Ovary (tissue), 3 donors: Measurements from ENCODE around the gene GOLGA7B.

Source experiments
- POLR2A ChIP-seq: fragments of 450-650 bp; IDR thresholded peaks from one replicate; pipeline ENCODE4 v1.6.1; 2017; ENCODE audit warnings: antibody characterized with exemption, mild to moderate bottlenecking, moderate library complexity
- TF ChIP-seq, protein P1 (sequence below), 3 donors: fragments of 450-650 bp in 2 of 3; fragments of 200-600 bp in 1 of 3; IDR thresholded peaks; one replicate each; pipeline versions ENCODE4 v1.5.1 to v1.8.0; 2016 to 2022; ENCODE audit warnings: antibody characterized with exemption in 3 of 3, mild to moderate bottlenecking in 1 of 3
- donor health status: DM: no; HTN: no; CAD: no.

- TF ChIP-seq POLR2A: no peak
- TF ChIP-seq, protein P1, sequence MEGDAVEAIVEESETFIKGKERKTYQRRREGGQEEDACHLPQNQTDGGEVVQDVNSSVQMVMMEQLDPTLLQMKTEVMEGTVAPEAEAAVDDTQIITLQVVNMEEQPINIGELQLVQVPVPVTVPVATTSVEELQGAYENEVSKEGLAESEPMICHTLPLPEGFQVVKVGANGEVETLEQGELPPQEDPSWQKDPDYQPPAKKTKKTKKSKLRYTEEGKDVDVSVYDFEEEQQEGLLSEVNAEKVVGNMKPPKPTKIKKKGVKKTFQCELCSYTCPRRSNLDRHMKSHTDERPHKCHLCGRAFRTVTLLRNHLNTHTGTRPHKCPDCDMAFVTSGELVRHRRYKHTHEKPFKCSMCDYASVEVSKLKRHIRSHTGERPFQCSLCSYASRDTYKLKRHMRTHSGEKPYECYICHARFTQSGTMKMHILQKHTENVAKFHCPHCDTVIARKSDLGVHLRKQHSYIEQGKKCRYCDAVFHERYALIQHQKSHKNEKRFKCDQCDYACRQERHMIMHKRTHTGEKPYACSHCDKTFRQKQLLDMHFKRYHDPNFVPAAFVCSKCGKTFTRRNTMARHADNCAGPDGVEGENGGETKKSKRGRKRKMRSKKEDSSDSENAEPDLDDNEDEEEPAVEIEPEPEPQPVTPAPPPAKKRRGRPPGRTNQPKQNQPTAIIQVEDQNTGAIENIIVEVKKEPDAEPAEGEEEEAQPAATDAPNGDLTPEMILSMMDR (IDR thresholded peaks at IDR 0.05): no peak
Measured at GRCh38 chr10:97812696-97813095, 36.9 kb upstream of the GOLGA7B start.
